Measurements from ENCODE around the gene RHOXF2.

Gene RHOXF2

DNA sequence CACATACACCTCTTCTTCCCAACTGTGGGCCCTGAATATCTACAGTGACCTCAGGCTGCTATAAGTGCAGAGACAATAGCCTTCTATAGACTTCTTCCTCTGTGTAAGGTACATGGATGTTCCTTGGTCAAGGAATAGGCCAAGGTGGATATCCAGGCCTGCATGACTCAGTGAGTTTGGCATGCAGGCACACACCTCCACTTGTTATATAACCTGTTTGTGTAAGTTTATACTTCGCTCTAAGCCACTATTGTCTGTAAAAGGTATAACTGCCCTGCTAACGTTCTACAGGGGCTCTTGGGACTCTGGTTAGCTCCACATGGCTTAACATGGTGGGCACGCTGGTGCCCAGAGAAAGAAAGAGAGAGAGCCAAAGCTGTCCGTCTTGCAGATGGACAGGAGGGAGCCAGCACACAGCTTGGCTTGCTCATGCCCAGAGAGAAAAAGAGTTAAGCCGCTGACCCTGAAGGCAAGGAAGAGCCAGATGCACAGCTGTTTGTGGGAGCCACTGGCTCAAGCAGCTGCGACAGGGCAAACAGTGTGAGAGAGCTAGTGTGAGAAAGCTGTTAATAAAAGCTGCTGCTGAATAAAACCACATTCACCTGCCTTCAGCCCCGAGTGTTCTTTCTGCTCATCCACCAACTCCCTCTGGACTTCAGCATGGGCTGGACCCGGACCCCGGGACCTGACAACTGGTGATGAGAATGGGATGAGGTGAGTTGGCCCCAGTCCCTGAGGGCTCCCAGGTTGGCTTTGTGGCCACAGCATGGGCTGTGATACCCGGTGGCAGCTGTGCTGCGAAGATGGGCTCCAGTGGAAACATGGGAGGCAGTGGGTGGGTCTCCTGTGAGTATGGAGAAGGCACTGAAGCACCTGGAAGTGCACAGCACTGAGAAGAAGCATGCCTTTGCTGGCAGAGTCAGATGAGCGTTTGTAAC, 47.7 kb downstream of the RHOXF2 start:
- no peak for FAIRE-seq

DNA sequence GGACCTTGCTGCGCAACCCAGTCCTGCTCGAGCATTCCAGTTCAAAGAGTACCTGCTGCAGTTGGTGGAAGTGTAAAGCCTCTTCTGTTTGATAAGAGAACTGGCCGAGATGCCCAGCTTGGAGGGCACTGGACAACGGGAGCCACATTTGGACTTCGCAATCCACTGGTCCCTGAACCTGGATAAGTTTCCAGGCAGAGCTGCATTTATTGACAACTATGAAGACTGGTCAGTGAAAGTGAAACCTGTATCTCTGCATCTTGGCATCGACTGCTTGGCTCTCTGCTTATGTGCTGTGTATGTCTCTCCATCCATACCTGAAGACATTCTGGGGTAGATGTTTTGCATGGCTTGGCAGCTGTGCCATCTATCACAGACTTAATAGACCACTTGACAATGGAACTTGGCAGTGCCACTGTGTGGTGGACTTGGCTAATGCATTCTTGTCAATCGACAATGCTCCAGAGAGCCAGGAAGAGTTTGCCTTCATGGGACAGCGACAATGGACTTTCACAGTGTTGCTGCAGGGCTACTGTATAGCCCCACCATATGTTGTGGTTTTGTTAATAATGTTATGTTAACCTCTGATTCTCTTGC, 48.7 kb downstream of the RHOXF2 start:
- FAIRE-seq, result no peak

DNA sequence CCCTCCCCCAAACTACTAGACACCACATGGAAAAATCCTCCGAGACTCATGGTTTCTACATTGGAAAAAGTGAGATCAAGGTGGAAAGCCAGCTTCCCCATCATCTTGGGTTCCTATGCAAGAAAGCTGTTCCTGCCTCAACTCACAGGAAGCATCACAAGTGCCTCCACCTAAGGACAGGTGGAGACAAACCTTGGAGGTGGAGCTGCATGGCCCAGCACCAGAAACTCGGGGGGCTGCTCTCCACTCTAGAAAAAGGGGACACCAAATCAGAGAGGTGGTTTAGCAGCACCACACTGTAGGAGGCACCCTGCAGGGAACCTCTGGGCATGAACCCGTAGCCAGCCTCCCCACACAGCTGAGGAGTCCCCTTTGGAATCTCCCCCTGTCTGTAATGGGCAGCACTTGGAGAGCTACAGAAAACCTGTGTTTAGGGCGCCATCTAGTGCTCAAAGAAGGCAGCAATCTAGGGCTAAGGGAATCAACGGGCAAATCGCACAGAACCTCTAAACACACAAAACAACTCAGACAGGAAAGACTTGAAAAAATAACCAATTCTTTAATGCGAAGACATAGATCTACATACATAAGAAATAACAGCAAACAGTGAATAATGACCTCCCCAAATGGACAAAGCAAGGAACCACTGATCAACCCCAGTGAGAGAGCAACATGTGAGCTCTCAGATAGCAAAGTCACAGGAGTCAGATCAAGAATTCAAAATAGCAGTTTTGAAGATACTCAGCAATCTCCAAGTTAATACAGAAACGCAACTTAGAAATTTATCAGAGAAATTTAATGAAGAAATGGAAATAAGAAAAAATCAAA, 55.2 kb downstream of the RHOXF2 start:
- peak; percentile 41 for FAIRE-seq
